Thoracic aorta (tissue), 2 donors: Measurements from ENCODE around the gene MED25. TPM values are rescaled to one million over a fixed set of nuclear protein-coding genes. Genes with fewer than 3 reads are reported as not detected.

ENCODE experiments used
- ATAC-seq: fragments of 150-250 bp; one replicate; pipeline ENCODE4 v1.8.0; 2017; ENCODE audit warnings: low read depth; ENCODE audit not compliant: insufficient number of reproducible peaks, low FRiP score
- DNase-seq: peaks from one replicate; pipeline ENCODE4 v3.0.0-alpha.2; 2020; ENCODE audit warnings: low spot score
- H3K27ac ChIP-seq, 2 donors: fragments of 200-600 bp; sonication (generic); 1 replicate in 1 of 2; 2 replicates in 1 of 2; pipeline ENCODE4 v1.5.1; 2016; ENCODE audit warnings: mild to moderate bottlenecking in 2 of 2, moderate library complexity in 2 of 2
- H3K27me3 ChIP-seq: fragments of 200-600 bp; sonication (generic); replicated peaks from 2 replicates; pipeline ENCODE4 v1.6.0; 2016; ENCODE audit warnings: mild to moderate bottlenecking; ENCODE audit not compliant: insufficient read depth
- H3K36me3 ChIP-seq: fragments of 200-600 bp; sonication (generic); one replicate; pipeline ENCODE4 v1.5.1; 2016
- H3K4me1 ChIP-seq, 2 donors: fragments of 200-600 bp; sonication (generic); 1 replicate in 1 of 2; 2 replicates in 1 of 2; pipeline versions ENCODE4 v1.5.1 to v1.6.0; 2016; ENCODE audit warnings: low read depth in 2 of 2, mild to moderate bottlenecking in 1 of 2; ENCODE audit not compliant: control insufficient read depth in 1 of 2
- H3K4me3 ChIP-seq: fragments of 200-600 bp; sonication (generic); 2 replicates; pipeline ENCODE4 v1.5.1; 2016; ENCODE audit warnings: mild to moderate bottlenecking
- H3K9me3 ChIP-seq: fragments of 200-600 bp; sonication (generic); 2 replicates; pipeline ENCODE4 v1.5.1; 2016
- total RNA-seq, 2 donors: library from RNA; depleted of rRNA; stranded (reverse); fragments of >200 nt; gene quantifications; one replicate each; pipeline versions ENCODE4 v1.1.0 to v1.2.3, GENCODE V29; 2016
- TF ChIP-seq, protein P1 (sequence below): fragments of 200-600 bp; sonication (generic); IDR thresholded peaks from one replicate; pipeline ENCODE4 v1.5.1; 2019; ENCODE audit warnings: antibody characterized with exemption

Gene MED25
- 10 to 100 TPM; 29.8 to 37.0 TPM for total RNA-seq

DNA sequence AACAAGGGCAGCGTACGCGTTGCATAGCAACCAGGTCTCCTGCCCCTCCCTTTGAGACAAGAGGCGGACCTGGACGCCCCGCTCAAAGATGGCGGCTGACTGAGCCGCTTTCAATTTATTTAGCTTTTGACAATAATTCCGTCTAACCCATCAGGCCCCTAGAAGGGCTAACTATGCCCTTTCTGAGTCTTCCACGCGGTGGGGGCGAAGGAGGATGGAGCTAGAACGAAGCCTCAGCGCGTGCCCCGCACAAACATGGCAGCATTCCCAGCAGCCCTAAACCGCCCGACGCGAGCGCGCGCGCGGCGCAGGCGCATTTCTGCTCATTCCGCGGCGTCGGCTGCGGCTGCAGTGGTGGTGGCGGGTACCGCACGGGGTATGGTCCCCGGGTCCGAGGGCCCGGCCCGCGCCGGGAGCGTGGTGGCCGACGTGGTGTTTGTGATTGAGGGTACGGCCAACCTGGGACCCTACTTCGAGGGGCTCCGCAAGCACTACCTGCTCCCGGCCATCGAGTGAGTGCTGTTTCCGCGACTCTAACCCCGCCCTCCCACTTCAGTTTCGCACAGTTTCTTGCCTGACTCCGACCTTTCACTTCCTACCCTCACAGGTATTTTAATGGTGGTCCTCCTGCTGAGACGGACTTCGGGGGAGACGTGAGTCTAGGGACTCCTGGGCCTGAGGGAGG lies at the start of gene MED25:
TSS of gene MED25 (plus strand) at position 326 of the 685 bp plus-strand sequence. CDS start at position 379, 53 bp downstream.
- TF ChIP-seq, protein P1, sequence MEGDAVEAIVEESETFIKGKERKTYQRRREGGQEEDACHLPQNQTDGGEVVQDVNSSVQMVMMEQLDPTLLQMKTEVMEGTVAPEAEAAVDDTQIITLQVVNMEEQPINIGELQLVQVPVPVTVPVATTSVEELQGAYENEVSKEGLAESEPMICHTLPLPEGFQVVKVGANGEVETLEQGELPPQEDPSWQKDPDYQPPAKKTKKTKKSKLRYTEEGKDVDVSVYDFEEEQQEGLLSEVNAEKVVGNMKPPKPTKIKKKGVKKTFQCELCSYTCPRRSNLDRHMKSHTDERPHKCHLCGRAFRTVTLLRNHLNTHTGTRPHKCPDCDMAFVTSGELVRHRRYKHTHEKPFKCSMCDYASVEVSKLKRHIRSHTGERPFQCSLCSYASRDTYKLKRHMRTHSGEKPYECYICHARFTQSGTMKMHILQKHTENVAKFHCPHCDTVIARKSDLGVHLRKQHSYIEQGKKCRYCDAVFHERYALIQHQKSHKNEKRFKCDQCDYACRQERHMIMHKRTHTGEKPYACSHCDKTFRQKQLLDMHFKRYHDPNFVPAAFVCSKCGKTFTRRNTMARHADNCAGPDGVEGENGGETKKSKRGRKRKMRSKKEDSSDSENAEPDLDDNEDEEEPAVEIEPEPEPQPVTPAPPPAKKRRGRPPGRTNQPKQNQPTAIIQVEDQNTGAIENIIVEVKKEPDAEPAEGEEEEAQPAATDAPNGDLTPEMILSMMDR: peak; percentile 82
- Histone ChIP-seq H3K27ac (peak within 1 kb of the TSS; percentile 90 to 98), H3K9me3 (no peaks in the 10 kb centered on the region), H3K27me3 (no peaks in the 10 kb centered on the region), H3K36me3 (peaks cover 3% of the 10 kb centered on the region), H3K4me1 (peaks cover 19 to 21% of the 10 kb centered on the region in 2 donors), H3K4me3 (peak within 1 kb of the TSS; percentile 96)
- ATAC-seq (peak; percentile 57), DNase-seq (peak; percentile 36)

GRCh38 chr19:49770529-49770928 lies 47.6 kb upstream of the MED25 start:
- H3K9me3 ChIP-seq: no peaks in the 10 kb centered on the region
- no peak overlapping the region for H3K4me3 ChIP-seq
- peaks cover 4% of the 10 kb centered on the region for H3K36me3 ChIP-seq
- ATAC-seq: no peak
- TF ChIP-seq, protein P1: no peak
- H3K4me1 ChIP-seq: peaks cover 18 to 26% of the 10 kb centered on the region in 2 donors
- H3K27ac ChIP-seq: no peak overlapping the region
- DNase-seq: no peak
- H3K27me3 ChIP-seq: no peaks in the 10 kb centered on the region

- H3K27ac ChIP-seq: no peak overlapping the region
Measured at GRCh38 chr19:49771674-49772139, 46.4 kb upstream of the MED25 start.

DNA sequence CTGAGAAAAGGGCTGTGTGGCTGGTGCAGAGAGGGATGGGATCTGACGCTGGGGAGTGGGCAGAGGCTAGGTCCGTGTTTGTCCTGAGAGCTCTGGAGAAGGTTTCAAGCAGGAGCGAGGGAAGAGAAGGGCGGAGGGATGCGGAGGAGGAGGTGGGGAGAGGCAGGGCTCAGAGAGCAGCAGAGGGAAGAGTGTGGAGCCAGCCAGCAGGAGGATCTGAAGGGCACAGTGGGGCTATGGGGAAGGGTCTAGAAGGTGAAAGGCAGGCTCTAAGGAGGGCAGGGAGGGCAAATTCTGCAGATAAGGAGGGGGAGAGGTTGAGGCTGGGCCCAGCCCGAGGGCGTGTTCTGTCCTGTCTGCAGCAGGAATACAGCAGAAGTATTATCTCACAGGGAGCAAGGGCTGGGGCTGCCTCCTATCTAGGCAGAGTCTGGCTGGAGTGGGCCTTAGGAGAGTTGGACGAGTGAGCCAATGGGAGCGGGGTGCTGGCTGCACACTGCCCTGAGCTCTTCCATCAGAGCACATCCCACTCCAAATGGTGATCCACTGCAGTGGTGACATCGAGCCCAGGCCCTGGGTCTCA lies 45.1 kb upstream of the MED25 start:
- no peak for ATAC-seq
- peaks cover 10% of the 10 kb centered on the region for H3K36me3 ChIP-seq
- DNase-seq: no peak
- H3K9me3 ChIP-seq: no peaks in the 10 kb centered on the region
- H3K27ac ChIP-seq: no peak overlapping the region
- H3K4me1 ChIP-seq: peaks cover 9 to 17% of the 10 kb centered on the region in 2 donors
- H3K4me3 ChIP-seq: no peak overlapping the region
- no peaks in the 10 kb centered on the region for H3K27me3 ChIP-seq
- TF ChIP-seq, protein P1: no peak

More at GRCh38 chr19:49771674-49772139, 46.4 kb upstream of the MED25 start:
- Histone ChIP-seq H3K4me3 (no peak overlapping the region), H3K4me1 (peaks cover 13 to 21% of the 10 kb centered on the region in 2 donors), H3K27me3 (no peaks in the 10 kb centered on the region), H3K9me3 (no peaks in the 10 kb centered on the region), H3K36me3 (peaks cover 9% of the 10 kb centered on the region)
- DNase-seq (no peak), ATAC-seq (no peak)
- TF ChIP-seq, protein P1: no peak

GRCh38 chr19:49773663-49774350 lies 44.3 kb upstream of the MED25 start:
- no peaks in the 10 kb centered on the region for H3K27me3 ChIP-seq
- H3K27ac ChIP-seq: no peak overlapping the region
- TF ChIP-seq, protein P1: no peak
- DNase-seq: no peak
- peaks cover 10% of the 10 kb centered on the region for H3K36me3 ChIP-seq
- ATAC-seq: no peak
- no peak overlapping the region for H3K4me3 ChIP-seq
- H3K4me1 ChIP-seq: peaks cover under 1 to 8% of the 10 kb centered on the region in 2 donors
- H3K9me3 ChIP-seq: no peaks in the 10 kb centered on the region
